Daoy (cell line): ENCODE results near the gene DYSF. TPM values are rescaled to one million over a fixed set of nuclear protein-coding genes. Genes with fewer than 3 reads are reported as not detected.

ENCODE experiments used
- DNase-seq: peaks from one replicate; pipeline ENCODE4 v3.0.0-alpha.2; 2015; ENCODE audit warnings: low read depth
- total RNA-seq: library from RNA; depleted of rRNA; stranded (reverse); fragments of >200 nt; shearing (Covaris generic); gene quantifications from 2 replicates; pipeline ENCODE4 v1.2.3, GENCODE V29; 2014

The DYSF gene
- total RNA-seq, 1 experiment from 2014 or later: 0.23 TPM

- no peak for DNase-seq
These were observed 99.5 kb downstream of the DYSF start for GRCh38 chr2:71552861-71553301.

DNA sequence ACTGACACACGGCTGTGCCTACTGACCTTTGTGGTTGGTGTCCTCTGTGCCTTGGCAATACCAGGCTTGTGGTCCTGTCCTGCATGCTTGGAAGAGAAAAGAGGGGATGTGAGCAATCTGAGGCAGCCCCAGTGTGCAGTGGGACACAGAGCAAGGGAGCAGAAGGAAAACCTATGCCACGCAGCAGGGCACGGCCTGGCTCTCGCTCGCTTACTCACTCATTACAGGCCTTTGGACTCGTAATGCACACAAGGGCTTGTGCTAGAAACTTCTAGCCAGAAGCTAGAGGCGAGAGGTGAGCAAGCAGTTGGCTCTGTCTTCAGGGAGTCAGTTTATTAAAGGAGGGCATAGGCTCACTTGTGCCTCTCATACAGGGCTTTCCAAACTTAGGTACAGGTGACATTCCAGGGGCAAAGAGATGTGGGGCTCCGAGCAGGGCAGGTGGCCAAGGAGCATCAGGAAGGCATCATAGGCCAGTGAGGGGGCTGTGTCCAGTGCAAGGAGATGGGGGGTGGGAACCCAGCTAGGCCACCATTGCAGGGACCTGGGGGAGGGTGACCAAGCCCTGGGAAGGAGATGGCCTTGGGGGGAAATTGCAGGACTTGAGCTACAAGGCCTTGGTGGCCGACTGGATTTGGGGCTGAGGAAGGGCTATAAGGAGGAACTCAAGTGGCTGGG, 100.8 kb downstream of the DYSF start:
- no peak for DNase-seq

DNA sequence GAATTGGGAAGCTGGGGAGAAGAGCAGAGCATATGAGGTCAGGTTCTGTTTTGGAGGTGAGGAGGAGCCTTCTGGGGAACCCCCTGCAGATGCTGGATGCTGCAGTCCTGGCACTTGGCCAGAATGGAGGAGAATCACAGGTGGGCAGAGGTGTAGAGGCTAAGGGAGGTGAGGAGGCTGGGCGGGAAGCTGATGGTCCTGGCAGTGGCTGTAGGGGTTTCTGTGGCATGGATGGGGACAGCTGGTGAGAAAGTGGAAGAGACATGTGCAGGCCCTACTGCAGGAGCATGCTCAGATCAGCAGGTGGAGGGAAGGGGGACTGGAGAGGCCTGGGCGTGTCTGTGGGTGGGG, 101.3 kb downstream of the DYSF start:
- DNase-seq: no peak

GRCh38 chr2:71555798-71556454, 102.6 kb downstream of the DYSF start:
- DNase-seq: no peak

- DNase-seq: no peak
These were observed 103.4 kb downstream of the DYSF start for GRCh38 chr2:71556692-71557250.

GRCh38 chr2:71557321-71557720, 104.0 kb downstream of the DYSF start:
- no peak for DNase-seq

DNA sequence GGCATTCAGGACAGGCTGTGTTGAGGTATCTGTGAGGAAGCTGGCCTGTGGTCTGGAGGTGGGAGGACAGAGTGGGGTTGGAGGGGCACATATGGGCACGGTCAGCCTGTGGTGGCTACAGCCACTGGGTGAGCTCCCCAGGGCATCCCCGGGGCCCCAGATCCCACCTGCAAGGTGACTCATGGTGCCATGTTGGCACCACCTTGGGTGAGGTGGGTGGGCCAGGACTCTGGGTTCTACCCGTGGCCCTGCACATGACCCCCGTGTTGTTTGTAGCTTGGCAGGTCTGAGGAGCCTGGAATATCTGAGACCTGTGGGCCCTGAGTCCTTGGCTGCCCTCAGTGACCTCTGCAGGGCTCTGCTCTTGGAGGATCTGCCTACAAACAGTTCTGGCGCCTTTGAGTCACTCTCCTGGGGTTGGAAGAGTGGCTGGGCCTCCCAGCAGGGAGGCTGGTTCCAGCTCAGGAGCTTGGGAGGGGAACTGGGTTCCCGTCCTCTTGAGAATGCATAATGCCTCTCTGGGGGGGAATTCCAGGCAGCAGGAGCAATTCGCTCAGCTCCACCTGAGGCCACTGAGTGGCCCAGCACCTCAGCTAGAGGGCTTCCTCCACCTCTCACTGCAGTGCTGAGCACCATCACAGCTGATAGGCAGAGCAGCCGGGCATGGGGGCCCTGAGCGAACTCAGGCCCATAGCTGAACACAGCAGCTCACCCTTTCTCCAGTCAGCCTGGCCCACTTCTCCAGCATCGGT, 105.1 kb downstream of the DYSF start:
- peak; percentile 60 for DNase-seq

GRCh38 chr2:71559080-71559827, 105.9 kb downstream of the DYSF start:
- DNase-seq: no peak

- no peak for DNase-seq
These were observed 106.7 kb downstream of the DYSF start for GRCh38 chr2:71559828-71560637.

DNA sequence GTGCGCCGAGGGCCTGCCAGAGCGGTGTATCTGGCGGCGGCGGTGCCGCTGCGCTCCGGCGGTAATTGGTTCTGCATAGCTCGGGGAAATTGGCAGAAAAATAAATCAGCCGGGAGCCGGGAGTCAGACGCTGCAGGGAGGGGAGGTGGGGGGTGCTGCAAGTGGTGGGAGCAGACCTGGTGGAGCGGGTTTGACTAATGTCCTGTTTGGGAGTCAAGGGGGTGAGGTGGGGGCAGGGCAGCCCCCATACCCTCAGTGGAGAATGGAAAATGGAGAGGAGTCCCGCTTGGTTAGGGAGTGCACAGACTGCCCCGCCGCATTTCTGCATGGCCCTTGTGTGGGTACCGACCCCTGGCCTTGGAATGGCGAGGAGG, 107.3 kb downstream of the DYSF start:
- no peak for DNase-seq

DNA sequence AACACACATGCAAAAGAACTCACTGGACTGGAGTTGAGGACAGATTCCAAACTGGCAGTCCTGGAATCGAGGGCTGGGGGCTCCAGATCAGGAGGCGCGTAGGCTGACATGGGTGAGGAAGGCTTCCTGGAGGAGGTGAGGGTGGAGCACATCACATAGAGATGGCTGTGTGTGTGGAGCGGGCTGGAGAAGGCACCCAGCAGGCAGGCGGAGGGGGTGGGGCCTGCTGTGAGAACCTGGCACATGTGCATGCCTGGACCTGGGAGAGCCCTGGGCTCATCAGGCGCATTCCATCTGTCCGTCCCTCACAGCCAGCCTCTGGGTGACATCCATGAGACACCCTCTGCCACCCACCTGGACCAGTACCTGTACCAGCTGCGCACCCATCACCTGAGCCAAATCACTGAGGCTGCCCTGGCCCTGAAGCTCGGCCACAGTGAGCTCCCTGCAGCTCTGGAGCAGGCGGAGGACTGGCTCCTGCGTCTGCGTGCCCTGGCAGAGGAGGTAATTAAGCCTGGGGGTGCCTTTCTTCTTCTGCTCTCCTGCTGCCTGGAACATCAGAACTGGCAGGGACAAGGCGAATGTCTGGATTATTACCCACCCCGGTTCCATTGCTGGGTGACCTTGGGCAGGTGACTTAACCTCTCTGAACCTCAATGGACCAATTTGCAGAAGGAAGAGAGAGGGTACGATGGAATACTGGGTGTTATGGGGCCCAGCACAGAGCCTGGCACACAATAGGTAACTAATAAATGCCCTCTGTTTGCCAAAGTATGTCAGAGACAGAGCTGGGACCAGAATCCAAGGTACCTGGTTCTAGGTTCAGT, 108.3 kb downstream of the DYSF start:
- no peak for DNase-seq

DNA sequence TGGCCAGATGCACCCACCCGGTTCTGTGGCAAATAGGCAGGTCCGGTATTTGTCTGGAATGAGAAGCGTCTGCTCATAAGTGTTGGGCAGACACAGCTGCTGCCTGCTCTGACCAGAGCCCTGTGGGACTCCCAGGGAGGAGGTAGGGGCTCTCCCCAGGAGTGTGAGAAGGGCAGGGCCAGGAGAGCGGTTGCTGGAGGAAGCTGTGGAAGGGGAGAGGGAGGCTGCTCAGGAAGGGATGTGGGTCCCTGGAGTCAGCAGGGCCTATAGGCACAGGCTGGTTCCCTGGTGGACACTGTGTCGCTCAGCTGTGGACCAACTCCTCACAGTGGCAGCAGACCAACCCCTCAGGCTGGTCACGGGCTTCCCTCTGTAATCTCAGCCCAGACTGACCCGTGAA, 109.2 kb downstream of the DYSF start:
- no peak for DNase-seq

DNA sequence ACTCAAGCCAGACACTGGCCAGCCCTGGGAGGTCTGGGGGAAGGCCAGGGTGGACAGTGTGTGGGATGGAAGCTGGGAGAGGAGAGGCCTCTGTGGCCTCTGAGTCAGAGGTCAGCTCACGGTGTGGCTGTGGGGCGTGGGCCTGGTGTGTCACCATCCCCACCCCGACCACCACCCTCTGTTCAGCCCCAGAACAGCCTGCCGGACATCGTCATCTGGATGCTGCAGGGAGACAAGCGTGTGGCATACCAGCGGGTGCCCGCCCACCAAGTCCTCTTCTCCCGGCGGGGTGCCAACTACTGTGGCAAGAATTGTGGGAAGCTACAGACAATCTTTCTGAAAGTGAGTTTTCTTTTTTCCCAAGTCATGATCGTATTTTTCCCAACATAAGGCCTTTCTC, 110.5 kb downstream of the DYSF start:
- DNase-seq: no peak

- no peak for DNase-seq
These were observed 111.0 kb downstream of the DYSF start for GRCh38 chr2:71564361-71564760.

- no peak for DNase-seq
These were observed 111.4 kb downstream of the DYSF start for GRCh38 chr2:71564790-71565189.

GRCh38 chr2:71566372-71566771, 113.0 kb downstream of the DYSF start:
- no peak for DNase-seq

- DNase-seq: no peak
These were observed 114.3 kb downstream of the DYSF start for GRCh38 chr2:71567625-71568024.

DNA sequence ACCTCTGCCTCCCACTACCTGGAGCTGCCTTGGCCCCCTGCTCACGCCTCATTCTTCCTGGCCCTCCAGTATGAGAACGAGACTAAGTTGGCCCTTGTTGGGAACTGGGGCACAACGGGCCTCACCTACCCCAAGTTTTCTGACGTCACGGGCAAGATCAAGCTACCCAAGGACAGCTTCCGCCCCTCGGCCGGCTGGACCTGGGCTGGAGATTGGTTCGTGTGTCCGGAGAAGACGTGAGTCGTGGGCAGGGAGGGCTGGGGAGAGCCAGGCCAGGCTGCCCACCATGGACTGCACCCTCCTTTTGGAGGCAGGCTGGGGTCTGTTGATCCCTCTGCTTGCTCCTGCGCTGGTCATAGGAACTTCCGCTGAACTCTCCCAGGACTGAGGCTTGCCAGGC, 114.7 kb downstream of the DYSF start:
- DNase-seq: no peak

DNA sequence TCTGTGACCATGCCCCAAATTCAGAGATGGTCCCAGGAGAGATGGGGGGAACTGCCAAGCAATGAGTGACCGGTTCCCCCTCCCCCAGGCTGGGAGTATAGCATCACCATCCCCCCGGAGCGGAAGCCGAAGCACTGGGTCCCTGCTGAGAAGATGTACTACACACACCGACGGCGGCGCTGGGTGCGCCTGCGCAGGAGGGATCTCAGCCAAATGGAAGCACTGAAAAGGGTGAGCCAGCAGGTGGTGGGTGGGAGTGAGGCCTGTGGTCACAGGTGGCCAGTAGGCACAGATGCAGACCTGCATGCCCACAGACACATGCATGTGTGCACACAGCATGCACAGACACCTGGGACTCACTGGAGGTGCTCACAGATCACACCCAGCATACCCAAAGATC, 117.2 kb downstream of the DYSF start:
- no peak for DNase-seq

DNA sequence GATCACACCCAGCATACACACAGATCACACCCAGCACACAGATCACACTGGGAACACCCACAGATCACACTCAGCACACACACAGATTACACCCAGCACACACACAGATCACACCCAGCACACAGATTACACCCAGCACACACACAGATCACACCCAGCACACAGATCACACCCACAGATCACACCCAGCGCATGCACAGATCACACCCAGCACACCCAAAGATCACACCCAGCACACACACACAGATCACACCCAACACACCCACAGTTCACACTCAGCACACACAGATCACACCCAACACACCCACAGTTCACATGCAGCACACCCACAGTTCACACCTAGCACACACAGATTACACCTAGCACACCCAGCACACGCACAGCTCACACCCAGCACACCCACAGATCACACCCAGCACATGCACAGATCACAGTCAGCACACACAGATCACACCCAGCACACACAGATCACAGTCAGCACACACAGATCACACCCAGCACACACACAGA, 117.6 kb downstream of the DYSF start:
- DNase-seq: no peak
